A673 (cell line): Measurements from ENCODE around the gene NEK9. TPM values are rescaled to one million over a fixed set of nuclear protein-coding genes. Genes with fewer than 3 reads are reported as not detected.
"Not testable (repeated sequence)": the region's sequence is repeated elsewhere in the genome, so short reads cannot be mapped to it uniquely, and the experiment has no call there.

Experiments
- BruUV-seq: library from RNA; stranded (reverse); fragments of 400-500 nt; replicated peaks from 2 replicates; lab custom pipeline; 2021; lab: Mats Ljungman, UMichigan
- CTCF ChIA-PET: fragments of 300-600 bp; sonication (Branson Sonifier 250); formaldehyde crosslinking; loops from one replicate; lab custom pipeline; 2022; ENCODE audit warnings: antibody characterized with exemption; lab: Charles Lee
- POLR2A ChIA-PET: fragments of 300-600 bp; sonication (Branson Sonifier 250); formaldehyde crosslinking; loops from one replicate; lab custom pipeline; 2022; ENCODE audit warnings: antibody characterized with exemption; ENCODE audit not compliant: low non-redundant PET; lab: Charles Lee
- DNase-seq: peaks from one replicate; pipeline ENCODE4 v3.0.0-alpha.2; 2015; ENCODE audit warnings: low spot score
- H3K27ac ChIP-seq: fragments of 200-600 bp; sonication (generic); 2 replicates; pipeline ENCODE4 v1.5.1; 2016; ENCODE audit warnings: mixed run types, low read depth, mild to moderate bottlenecking, mixed read lengths, antibody characterized with exemption, low read length; ENCODE audit not compliant: poor library complexity, severe bottlenecking
- H3K27me3 ChIP-seq: fragments of 200-600 bp; sonication (generic); replicated peaks from 2 replicates; pipeline ENCODE4 v1.6.1; 2017; ENCODE audit warnings: mixed run types, low read depth, mild to moderate bottlenecking, mixed read lengths, antibody characterized with exemption, low read length; ENCODE audit not compliant: insufficient read depth, poor library complexity
- H3K36me3 ChIP-seq: fragments of 200-600 bp; sonication (generic); 2 replicates; pipeline ENCODE4 v1.6.1; 2016; ENCODE audit warnings: mixed run types, mild to moderate bottlenecking, mixed read lengths, antibody characterized with exemption, low read length; ENCODE audit not compliant: insufficient read depth, poor library complexity, severe bottlenecking
- H3K4me1 ChIP-seq: fragments of 200-600 bp; sonication (generic); 2 replicates; pipeline ENCODE4 v1.6.1; 2017; ENCODE audit warnings: mixed run types, mild to moderate bottlenecking, mixed read lengths, antibody characterized with exemption, low read length; ENCODE audit not compliant: insufficient read depth, poor library complexity, severe bottlenecking
- H3K4me3 ChIP-seq: fragments of 200-600 bp; sonication (generic); 2 replicates; pipeline ENCODE4 v1.5.1; 2016; ENCODE audit warnings: low read depth, mixed run types, mild to moderate bottlenecking, mixed read lengths, low read length; ENCODE audit not compliant: poor library complexity, severe bottlenecking
- H3K9me3 ChIP-seq: fragments of 200-600 bp; sonication (generic); 2 replicates; pipeline ENCODE4 v1.6.1; 2016; ENCODE audit warnings: mixed run types, low read depth, mild to moderate bottlenecking, mixed read lengths, antibody characterized with exemption, low read length; ENCODE audit not compliant: poor library complexity, severe bottlenecking
- EZH2 ChIP-seq: fragments of 200-600 bp; sonication (generic); IDR thresholded peaks from 2 replicates; pipeline ENCODE4 v1.6.1; 2017; ENCODE audit warnings: borderline replicate concordance, low read depth, mild to moderate bottlenecking, mixed read lengths, antibody characterized with exemption, low read length; ENCODE audit not compliant: poor library complexity, severe bottlenecking
- intact Hi-C: fragments of 100-400 bp; cut with micrococcal nuclease; formaldehyde crosslinking; loops from one replicate; pipeline ENCODE4 v1.10.0; 2022; ENCODE audit not compliant: unreplicated experiment
- total RNA-seq: library from RNA; stranded (reverse); gene quantifications from 2 replicates; pipeline ENCODE4 v1.2.3, GENCODE V29; 2021
- TF ChIP-seq, protein P1 (sequence below): fragments of 300-800, 200-600 bp; sonication (generic); conservative IDR thresholded peaks from 2 replicates; pipeline ENCODE4 v1.5.1; 2017; ENCODE audit warnings: low read depth, mild to moderate bottlenecking, antibody characterized with exemption, low read length, moderate library complexity, mixed read lengths

The NEK9 gene
- total RNA-seq, 1 experiment from 2014 or later: 75.8 TPM

GRCh38 chr14:75127903-75128595 is 1.2 kb upstream of the NEK9 start:
- intact Hi-C loops: loop anchor here (10.0 kb wide), 1 partner anchor 437 kb away; no protein-coding TSS in a partner anchor
- H3K9me3 ChIP-seq: no peaks in the 10 kb centered on the region
- H3K27me3 ChIP-seq: no peaks in the 10 kb centered on the region
- peak overlapping the region; percentile 69 for H3K4me3 ChIP-seq
- ChIA-PET POLR2A (interaction anchor here (0.7 kb wide), 1 partner anchor 183 kb away, joined by 3 read pairs; no protein-coding TSS in a partner anchor), CTCF (no interaction called here)
- BruUV-seq: no TSS peak
- no peak overlapping the region for H3K27ac ChIP-seq
- DNase-seq: no peak
- H3K4me1 ChIP-seq: peaks cover 26% of the 10 kb centered on the region
- no peak for TF ChIP-seq EZH2
- TF ChIP-seq, protein P1, sequence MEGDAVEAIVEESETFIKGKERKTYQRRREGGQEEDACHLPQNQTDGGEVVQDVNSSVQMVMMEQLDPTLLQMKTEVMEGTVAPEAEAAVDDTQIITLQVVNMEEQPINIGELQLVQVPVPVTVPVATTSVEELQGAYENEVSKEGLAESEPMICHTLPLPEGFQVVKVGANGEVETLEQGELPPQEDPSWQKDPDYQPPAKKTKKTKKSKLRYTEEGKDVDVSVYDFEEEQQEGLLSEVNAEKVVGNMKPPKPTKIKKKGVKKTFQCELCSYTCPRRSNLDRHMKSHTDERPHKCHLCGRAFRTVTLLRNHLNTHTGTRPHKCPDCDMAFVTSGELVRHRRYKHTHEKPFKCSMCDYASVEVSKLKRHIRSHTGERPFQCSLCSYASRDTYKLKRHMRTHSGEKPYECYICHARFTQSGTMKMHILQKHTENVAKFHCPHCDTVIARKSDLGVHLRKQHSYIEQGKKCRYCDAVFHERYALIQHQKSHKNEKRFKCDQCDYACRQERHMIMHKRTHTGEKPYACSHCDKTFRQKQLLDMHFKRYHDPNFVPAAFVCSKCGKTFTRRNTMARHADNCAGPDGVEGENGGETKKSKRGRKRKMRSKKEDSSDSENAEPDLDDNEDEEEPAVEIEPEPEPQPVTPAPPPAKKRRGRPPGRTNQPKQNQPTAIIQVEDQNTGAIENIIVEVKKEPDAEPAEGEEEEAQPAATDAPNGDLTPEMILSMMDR: no peak
- peaks cover 4% of the 10 kb centered on the region for H3K36me3 ChIP-seq

DNA sequence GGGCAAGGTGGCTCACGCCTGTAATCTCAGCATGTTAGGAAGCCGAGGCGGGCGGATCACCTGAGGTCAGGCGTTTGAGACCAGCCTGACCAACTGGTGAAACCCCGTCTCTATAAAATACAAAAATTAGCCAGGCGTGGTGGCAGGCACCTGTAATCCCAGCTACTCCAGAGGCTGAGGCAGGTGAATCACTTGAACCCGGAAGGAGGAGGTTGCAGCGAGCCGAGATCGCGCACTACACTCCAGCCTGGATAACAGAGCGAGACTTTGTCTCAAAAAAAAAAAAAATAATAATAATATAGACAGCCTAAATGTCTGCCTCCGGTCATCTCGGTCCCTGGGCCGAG is 599 bp upstream of the NEK9 start:
- H3K9me3 ChIP-seq, DNase-seq, H3K36me3 ChIP-seq, H3K27me3 ChIP-seq: not testable (repeated sequence)
- intact Hi-C loops: loop anchor here (10.0 kb wide), 1 partner anchor 437 kb away; no protein-coding TSS in a partner anchor
- H3K4me1 ChIP-seq: peaks cover 20% of the 10 kb centered on the region
- POLR2A ChIA-PET: interaction anchor here (0.7 to 1.2 kb wide), 2 partner anchors 168 to 184 kb away, joined by 3 read pairs; no protein-coding TSS in a partner anchor
- H3K4me3 ChIP-seq: peak overlapping the region; percentile 69
- BruUV-seq: TSS peak; percentile 55
- CTCF ChIA-PET: interaction anchor here (0.8 kb wide), 1 partner anchor 169 kb away, joined by 6 read pairs; no protein-coding TSS in a partner anchor
- peak overlapping the region; percentile 83 for H3K27ac ChIP-seq

- ChIA-PET CTCF (no interaction called here), POLR2A (interaction anchor here (1.2 kb wide), 1 partner anchor 169 kb away, joined by 3 read pairs; no protein-coding TSS in a partner anchor)
- DNase-seq: peak; percentile 22
- no peaks in the 10 kb centered on the region for H3K27me3 ChIP-seq
- H3K27ac ChIP-seq: peak overlapping the region; percentile 83
- intact Hi-C loops: loop anchor here (10.0 kb wide), 1 partner anchor 439 kb away; no protein-coding TSS in a partner anchor
- H3K9me3 ChIP-seq: no peaks in the 10 kb centered on the region
- H3K4me3 ChIP-seq: peak overlapping the region; percentile 69
- no peak for TF ChIP-seq EZH2
- TF ChIP-seq, protein P1: no peak
- H3K36me3 ChIP-seq: peaks cover 4% of the 10 kb centered on the region
- no TSS peak for BruUV-seq
- peaks cover 20% of the 10 kb centered on the region for H3K4me1 ChIP-seq
Measured at GRCh38 chr14:75126121-75126544, 715 bp downstream of the NEK9 start.
